Breast epithelium (tissue), 4 donors: ENCODE results near the gene TTI1. TPM values are rescaled to one million over a fixed set of nuclear protein-coding genes. Genes with fewer than 3 reads are reported as not detected.
"Not testable (repeated sequence)": the region's sequence is repeated elsewhere in the genome, so short reads cannot be mapped to it uniquely, and the experiment has no call there.

Source experiments
- DNase-seq, 2 donors: peaks; one replicate each; pipeline ENCODE4 v3.0.0-alpha.2; 2019; ENCODE audit warnings: low spot score in 2 of 2
- H3K27ac ChIP-seq, 2 donors: fragments of 200-600 bp; sonication (generic) in 1 of 2; one replicate each; pipeline ENCODE4 v1.5.1; 2016 to 2019; ENCODE audit warnings: mild to moderate bottlenecking in 1 of 2
- H3K27me3 ChIP-seq, 2 donors: fragments of 200-600 bp; sonication (generic) in 1 of 2; one replicate each; pipeline versions ENCODE4 v1.5.1 to v1.6.0; 2017 to 2019; ENCODE audit warnings: control low read depth in 1 of 2, mild to moderate bottlenecking in 1 of 2
- H3K36me3 ChIP-seq: fragments of 200-600 bp; one replicate; pipeline ENCODE4 v1.5.1; 2019
- H3K4me1 ChIP-seq, 2 donors: fragments of 200-600 bp; sonication (generic); one replicate each; pipeline ENCODE4 v1.5.1; 2016 to 2019; ENCODE audit warnings: control low read depth in 1 of 2
- H3K4me3 ChIP-seq, 3 donors: fragments of 200-600 bp; sonication (generic); 1 replicate in 2 of 3; 2 replicates in 1 of 3; pipeline ENCODE4 v1.5.1; 2016 to 2019; ENCODE audit warnings: mild to moderate bottlenecking in 3 of 3, moderate library complexity in 2 of 3
- H3K9me3 ChIP-seq, 2 donors: fragments of 200-600 bp; sonication (generic) in 1 of 2; one replicate each; pipeline ENCODE4 v1.5.1; 2016 to 2019; ENCODE audit warnings: control low read depth in 1 of 2
- CTCF ChIP-seq, 3 donors: fragments of 450-650 bp; IDR thresholded peaks; one replicate each; pipeline ENCODE4 v1.5.1; 2016 to 2017; ENCODE audit warnings: antibody characterized with exemption in 3 of 3, mild to moderate bottlenecking in 3 of 3, moderate library complexity in 3 of 3
- POLR2A ChIP-seq: fragments of 450-650 bp; IDR thresholded peaks from one replicate; pipeline ENCODE4 v1.6.1; 2016; ENCODE audit warnings: antibody characterized with exemption, mild to moderate bottlenecking, moderate library complexity
- POLR2AphosphoS5 ChIP-seq, 3 donors: sonication (generic); formaldehyde crosslinking; IDR thresholded peaks; one replicate each; pipeline ENCODE4 v1.6.1; 2017; ENCODE audit warnings: antibody characterized with exemption in 3 of 3
- intact Hi-C: fragments of 100-400 bp; cut with DNase I; formaldehyde crosslinking; loops from one replicate; pipeline ENCODE4 v1.15.1; 2023; ENCODE audit warnings: low total_unique reads
- total RNA-seq, 3 donors: library from RNA; depleted of rRNA; stranded (reverse); fragments of >200 nt; gene quantifications; one replicate each; pipeline ENCODE4 v1.1.0, GENCODE V29; 2016

TTI1 gene
- total RNA-seq, 3 donors from 2014 or later = 10.2 to 20.2 (median 16.7) TPM

- Histone ChIP-seq H3K4me1 (no peaks in the 10 kb centered on the region), H3K27me3 (no peaks in the 10 kb centered on the region), H3K27ac (no peak overlapping the region), H3K4me3 (no peak overlapping the region), H3K36me3 (no peaks in the 10 kb centered on the region), H3K9me3 (no peaks in the 10 kb centered on the region)
- intact Hi-C loops = no loop called here
- DNase-seq = no peak
- TF ChIP-seq POLR2AphosphoS5 (IDR thresholded peaks at IDR 0.05) (no peak), POLR2A (no peak), CTCF (IDR thresholded peaks at IDR 0.05) (no peak)
These were observed 20.9 kb downstream of the TTI1 start for GRCh38 chr20:38012332-38012731.

- no peaks in the 10 kb centered on the region for H3K36me3 ChIP-seq
- DNase-seq = no peak
- no peak overlapping the region for H3K27ac ChIP-seq
- H3K4me1 ChIP-seq = no peaks in the 10 kb centered on the region
- TF ChIP-seq POLR2AphosphoS5 (IDR thresholded peaks at IDR 0.05) (no peak), CTCF (IDR thresholded peaks at IDR 0.05) (no peak), POLR2A (no peak)
- intact Hi-C loops = no loop called here
- H3K4me3 ChIP-seq = no peak overlapping the region
- H3K9me3 ChIP-seq = no peaks in the 10 kb centered on the region
- H3K27me3 ChIP-seq = no peaks in the 10 kb centered on the region
These were observed 21.6 kb downstream of the TTI1 start for GRCh38 chr20:38011696-38012095.

- H3K27me3 ChIP-seq, H3K27ac ChIP-seq, H3K4me1 ChIP-seq, H3K36me3 ChIP-seq, H3K9me3 ChIP-seq, intact Hi-C loops, DNase-seq, H3K4me3 ChIP-seq: not testable (repeated sequence)
These were observed 23.8 kb downstream of the TTI1 start for GRCh38 chr20:38009416-38009815.

- intact Hi-C loops = no loop called here
- no peaks in the 10 kb centered on the region for H3K36me3 ChIP-seq
- DNase-seq = no peak
- H3K9me3 ChIP-seq = no peaks in the 10 kb centered on the region
- no peaks in the 10 kb centered on the region for H3K4me1 ChIP-seq
- H3K27ac ChIP-seq = no peak overlapping the region
- no peaks in the 10 kb centered on the region for H3K27me3 ChIP-seq
- no peak overlapping the region for H3K4me3 ChIP-seq
- TF ChIP-seq POLR2AphosphoS5 (IDR thresholded peaks at IDR 0.05) = no peak
- no peak for TF ChIP-seq CTCF (IDR thresholded peaks at IDR 0.05)
- TF ChIP-seq POLR2A = no peak
These were observed 24.9 kb downstream of the TTI1 start for GRCh38 chr20:38008233-38008944.

GRCh38 chr20:38007526-38007925 is 25.7 kb downstream of the TTI1 start:
- intact Hi-C loops = no loop called here
- TF ChIP-seq POLR2AphosphoS5 (IDR thresholded peaks at IDR 0.05) = no peak
- TF ChIP-seq POLR2A = no peak
- TF ChIP-seq CTCF (IDR thresholded peaks at IDR 0.05) = no peak
- H3K27me3 ChIP-seq = no peaks in the 10 kb centered on the region
- H3K27ac ChIP-seq = no peak overlapping the region
- no peaks in the 10 kb centered on the region for H3K36me3 ChIP-seq
- H3K4me3 ChIP-seq = no peak overlapping the region
- no peaks in the 10 kb centered on the region for H3K4me1 ChIP-seq
- DNase-seq = no peak
- H3K9me3 ChIP-seq = no peaks in the 10 kb centered on the region

GRCh38 chr20:38005903-38006302 is 27.4 kb downstream of the TTI1 start:
- Histone ChIP-seq H3K4me3 (no peak overlapping the region), H3K27ac (no peak overlapping the region), H3K36me3 (no peaks in the 10 kb centered on the region), H3K27me3 (no peaks in the 10 kb centered on the region), H3K4me1 (no peaks in the 10 kb centered on the region), H3K9me3 (no peaks in the 10 kb centered on the region)
- no peak for DNase-seq
- TF ChIP-seq CTCF (IDR thresholded peaks at IDR 0.05) (no peak), POLR2A (no peak), POLR2AphosphoS5 (IDR thresholded peaks at IDR 0.05) (no peak)
- intact Hi-C loops = no loop called here
